Effector memory CD4-positive, alpha-beta T cell (primary cell): Measurements from ENCODE around the gene KCNE1.
"Not testable (repeated sequence)": the region's sequence is repeated elsewhere in the genome, so short reads cannot be mapped to it uniquely, and the experiment has no call there.

ENCODE experiments used
- DNase-seq, 3 donors: peaks; one replicate each; pipeline ENCODE4 v3.0.0-alpha.2; 2020
- H3K27ac ChIP-seq: 2 replicates; pipeline ENCODE4 v1.7.0; 2013; ENCODE audit warnings: mild to moderate bottlenecking, low read length, moderate library complexity; ENCODE audit not compliant: insufficient read depth, poor library complexity, severe bottlenecking
- H3K27me3 ChIP-seq: replicated peaks from 2 replicates; pipeline ENCODE4 v1.7.0; 2013; ENCODE audit warnings: mild to moderate bottlenecking, low read length; ENCODE audit not compliant: insufficient read depth, control insufficient read depth, poor library complexity, severe bottlenecking
- H3K36me3 ChIP-seq: 2 replicates; pipeline ENCODE4 v1.7.0; 2013; ENCODE audit warnings: mild to moderate bottlenecking, low read length, moderate library complexity; ENCODE audit not compliant: control insufficient read depth, insufficient read depth
- H3K4me1 ChIP-seq: 2 replicates; pipeline ENCODE4 v1.7.0; 2013; ENCODE audit warnings: low read length, mild to moderate bottlenecking; ENCODE audit not compliant: control insufficient read depth, insufficient read depth, poor library complexity, severe bottlenecking
- H3K4me3 ChIP-seq: 2 replicates; pipeline ENCODE4 v1.7.0; 2013; ENCODE audit warnings: low read length, low read depth, mild to moderate bottlenecking; ENCODE audit not compliant: insufficient read depth, poor library complexity, severe bottlenecking
- H3K9me3 ChIP-seq: 2 replicates; pipeline ENCODE4 v1.7.0; 2013; ENCODE audit warnings: mild to moderate bottlenecking, low read length, moderate library complexity; ENCODE audit not compliant: control insufficient read depth
- total RNA-seq, 3 donors: gene quantifications; one replicate each; lab custom pipeline; 2026; lab: John Stamatoyannopoulos, UW

The KCNE1 gene
- 0 to 0.58 (median 0.09) reads per million in 3 donors for total RNA-seq

DNA sequence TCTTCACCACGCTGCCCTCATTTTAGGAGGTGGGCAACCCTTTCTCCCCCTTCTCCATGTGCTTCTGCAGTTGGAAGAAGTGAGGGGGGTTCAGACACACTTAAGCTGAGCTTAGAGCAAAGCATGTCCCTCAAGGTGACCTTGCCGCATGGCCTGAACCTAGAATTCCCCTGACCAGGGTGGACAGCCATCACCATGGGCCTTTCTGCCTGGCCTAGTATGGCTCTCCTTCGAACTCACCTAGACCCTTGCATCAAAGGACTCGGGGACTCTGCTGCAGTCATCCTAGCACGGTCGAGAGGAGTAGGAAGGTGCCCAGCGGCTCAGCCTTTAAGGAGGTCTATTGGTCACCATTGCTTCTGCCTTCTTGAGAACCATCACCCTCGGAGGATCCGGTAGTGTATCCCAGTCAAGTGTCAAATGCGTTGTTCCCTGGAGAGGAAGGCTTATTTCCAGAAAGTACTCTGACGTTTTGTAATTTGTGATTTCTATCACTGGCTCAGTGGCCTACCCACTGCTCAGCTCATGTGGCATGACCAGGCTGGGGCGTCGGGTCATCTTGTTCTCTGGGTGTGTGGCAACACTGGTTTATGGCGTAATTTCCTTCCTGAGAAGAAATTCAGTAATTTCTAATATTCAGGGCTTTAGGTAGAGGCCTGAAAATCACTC, at the start of gene KCNE1:
TSS of gene KCNE1 (minus strand) at position 424 of the 669 bp plus-strand sequence. CDS start 62,576 bp downstream, outside the sequence.
- no peak for DNase-seq
- no peak within 1 kb of the TSS for H3K4me3 ChIP-seq

DNA sequence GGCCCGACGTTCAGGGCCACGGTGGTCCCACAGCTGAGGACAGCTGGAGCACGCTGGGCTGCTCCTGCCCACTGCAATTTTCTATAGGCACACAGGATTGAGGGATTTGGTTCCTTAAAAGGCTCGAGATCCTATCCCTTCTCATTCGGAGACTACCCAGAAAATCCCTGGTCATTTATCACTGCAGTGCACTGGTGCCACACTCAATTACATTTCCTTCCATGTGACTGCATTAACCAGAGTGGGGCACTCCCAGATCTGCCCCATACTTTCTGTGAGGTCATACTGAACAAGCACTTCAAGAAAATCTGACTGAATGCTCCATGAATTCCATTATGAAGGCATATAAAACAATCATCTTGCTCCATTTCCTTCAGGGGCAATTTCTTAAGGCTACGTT, 49.8 kb upstream of the KCNE1 start:
- H3K27me3 ChIP-seq: no peaks in the 10 kb centered on the region
- no peak overlapping the region for H3K27ac ChIP-seq
- no peaks in the 10 kb centered on the region for H3K9me3 ChIP-seq
- no peaks in the 10 kb centered on the region for H3K36me3 ChIP-seq
- H3K4me3 ChIP-seq: no peak overlapping the region
- no peak for DNase-seq
- no peaks in the 10 kb centered on the region for H3K4me1 ChIP-seq

More for the DNA sequence above, at the start of gene KCNE1:
- Histone ChIP-seq H3K36me3 (no peaks in the 10 kb centered on the region), H3K9me3 (no peaks in the 10 kb centered on the region), H3K27me3 (no peaks in the 10 kb centered on the region), H3K27ac (no peak within 1 kb of the TSS), H3K4me1 (no peaks in the 10 kb centered on the region)

DNA sequence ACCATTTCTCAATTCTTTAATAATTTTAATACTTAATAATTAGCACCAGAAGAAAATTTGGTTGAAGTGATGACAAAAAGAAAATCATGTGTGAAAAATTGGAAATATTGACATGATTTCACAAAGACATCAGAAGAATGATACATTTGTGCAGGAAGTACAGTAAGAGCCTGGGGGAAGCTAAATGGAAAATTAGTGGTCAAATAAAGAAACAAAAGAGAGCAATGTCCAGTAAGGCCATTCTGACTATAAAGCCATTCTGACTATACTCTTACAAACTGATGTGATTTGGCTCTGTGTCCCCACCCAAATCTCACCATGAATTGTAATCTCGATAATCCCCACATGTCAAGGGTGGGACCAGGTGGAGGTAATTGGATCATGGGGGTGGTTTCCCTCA, 48.6 kb upstream of the KCNE1 start:
- Histone ChIP-seq H3K4me1 (no peaks in the 10 kb centered on the region), H3K36me3 (no peaks in the 10 kb centered on the region), H3K9me3 (no peaks in the 10 kb centered on the region), H3K27me3 (no peaks in the 10 kb centered on the region), H3K27ac (no peak overlapping the region), H3K4me3 (no peak overlapping the region)
- no peak for DNase-seq

DNA sequence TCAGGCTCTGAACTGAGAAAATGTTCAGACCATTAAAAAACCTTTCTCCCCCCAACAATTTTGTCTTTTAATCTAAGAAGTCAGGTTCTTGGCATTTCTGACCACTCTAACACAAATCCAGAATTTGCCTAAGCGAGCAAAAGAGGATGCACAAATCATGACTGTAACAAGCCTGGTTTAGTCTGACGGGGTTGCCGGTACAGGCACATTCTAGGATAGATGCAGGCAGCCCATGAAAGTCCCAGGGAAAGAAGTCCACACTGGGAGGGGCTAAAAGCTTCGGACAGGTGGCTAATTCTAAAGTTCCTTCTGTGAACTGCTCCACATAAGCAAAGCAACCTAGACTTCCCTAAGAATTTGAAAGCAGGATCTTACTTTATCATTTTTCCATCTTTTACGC, 48.0 kb upstream of the KCNE1 start:
- no peaks in the 10 kb centered on the region for H3K27me3 ChIP-seq
- no peaks in the 10 kb centered on the region for H3K36me3 ChIP-seq
- no peak overlapping the region for H3K27ac ChIP-seq
- H3K9me3 ChIP-seq: no peaks in the 10 kb centered on the region
- no peak overlapping the region for H3K4me3 ChIP-seq
- H3K4me1 ChIP-seq: no peaks in the 10 kb centered on the region
- DNase-seq: no peak

DNA sequence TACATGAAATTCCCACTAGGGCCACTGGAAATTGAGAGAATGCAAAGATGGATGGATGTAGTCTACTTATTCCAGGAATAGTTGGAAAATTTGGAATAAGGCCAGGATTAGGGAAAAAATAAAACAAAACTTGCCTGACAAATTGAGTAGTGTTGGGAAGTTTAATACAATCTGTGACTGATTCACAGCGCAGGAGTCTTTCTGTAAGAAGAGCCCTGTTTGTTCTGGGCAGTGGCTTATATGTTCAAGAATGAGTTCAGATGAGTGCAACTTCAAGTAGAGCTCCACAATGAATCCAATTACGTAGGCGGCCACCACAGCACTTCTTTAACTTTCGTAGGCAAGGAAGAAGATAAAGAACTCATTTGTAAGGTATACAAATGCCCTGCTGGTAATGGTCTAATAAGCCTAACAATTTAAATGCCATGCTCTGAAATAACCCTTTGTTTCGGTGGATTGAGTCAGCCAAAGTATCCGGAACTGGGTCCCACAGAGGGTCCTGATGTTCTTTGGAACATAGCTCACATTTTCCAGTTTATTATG, 47.1 kb upstream of the KCNE1 start:
- no peaks in the 10 kb centered on the region for H3K36me3 ChIP-seq
- H3K4me1 ChIP-seq: no peaks in the 10 kb centered on the region
- no peaks in the 10 kb centered on the region for H3K27me3 ChIP-seq
- no peak for DNase-seq
- H3K9me3 ChIP-seq: no peaks in the 10 kb centered on the region
- no peak overlapping the region for H3K4me3 ChIP-seq
- no peak overlapping the region for H3K27ac ChIP-seq

DNA sequence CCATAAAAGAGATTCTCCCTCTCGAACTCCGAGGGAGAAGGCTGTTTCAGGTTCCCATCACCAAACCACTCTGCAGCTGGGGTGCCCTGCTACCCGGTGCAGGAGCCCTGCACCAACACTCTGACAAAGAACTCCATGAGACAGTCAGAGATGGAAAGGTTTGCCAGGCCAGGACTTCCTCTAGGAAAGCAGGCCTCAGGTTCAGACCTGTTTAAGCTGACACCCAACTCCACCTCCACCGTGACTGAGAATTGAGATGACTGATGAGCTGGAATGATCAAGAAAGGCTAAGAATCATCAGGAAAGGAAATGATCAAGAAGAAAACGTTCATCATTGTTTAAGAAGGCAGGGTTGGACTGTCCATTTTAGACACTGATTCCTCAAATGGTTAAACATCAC, 46.2 kb upstream of the KCNE1 start:
- H3K27ac ChIP-seq: no peak overlapping the region

DNA sequence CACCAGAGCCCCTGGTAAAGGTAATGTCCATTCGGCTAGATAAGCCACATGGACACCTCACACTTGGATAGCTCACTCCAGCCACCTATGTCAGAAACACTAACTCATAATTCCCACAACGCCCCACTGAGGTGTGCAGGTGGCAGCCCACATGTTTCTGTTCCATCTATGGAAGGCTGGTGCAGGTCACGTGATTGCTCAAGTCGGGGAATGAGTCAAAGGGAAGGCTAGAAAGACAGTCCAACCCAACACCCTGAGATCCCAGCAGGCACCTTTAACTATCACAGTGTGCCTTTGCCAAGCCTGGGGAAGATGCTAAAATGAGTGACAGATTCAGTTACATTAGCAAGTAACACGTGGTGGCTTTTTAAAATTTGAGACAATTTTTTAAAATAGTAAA, 45.3 kb upstream of the KCNE1 start:
- no peak for DNase-seq
- Histone ChIP-seq H3K27ac (no peak overlapping the region), H3K36me3 (no peaks in the 10 kb centered on the region), H3K4me3 (no peak overlapping the region), H3K9me3 (no peaks in the 10 kb centered on the region), H3K27me3 (no peaks in the 10 kb centered on the region), H3K4me1 (no peaks in the 10 kb centered on the region)

More for the DNA sequence above, 46.2 kb upstream of the KCNE1 start:
- Histone ChIP-seq H3K4me1 (no peaks in the 10 kb centered on the region), H3K36me3 (no peaks in the 10 kb centered on the region), H3K27me3 (no peaks in the 10 kb centered on the region), H3K4me3 (no peak overlapping the region), H3K9me3 (no peaks in the 10 kb centered on the region)
- DNase-seq: no peak

DNA sequence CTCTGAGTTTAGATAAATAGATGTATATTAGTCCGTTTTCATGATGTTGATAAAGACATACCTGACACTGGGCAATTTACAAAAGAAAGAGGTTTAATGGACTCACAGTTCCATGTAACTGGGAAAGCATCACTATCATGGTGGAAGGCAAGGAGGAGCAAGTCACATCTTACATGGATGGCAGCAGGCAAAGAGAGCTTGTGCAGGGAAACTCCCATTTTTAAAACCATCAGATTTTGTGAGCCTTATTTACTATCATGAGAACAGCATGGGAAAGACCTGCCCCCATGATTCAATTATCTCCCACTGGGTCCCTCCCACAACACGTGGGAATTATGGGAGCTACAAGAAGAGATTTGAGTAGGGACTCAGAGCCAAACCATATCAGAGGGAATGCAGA, 42.7 kb upstream of the KCNE1 start:
- not testable (repeated sequence) for H3K27me3 ChIP-seq, H3K36me3 ChIP-seq, H3K4me1 ChIP-seq, H3K9me3 ChIP-seq, H3K4me3 ChIP-seq, H3K27ac ChIP-seq, DNase-seq

DNA sequence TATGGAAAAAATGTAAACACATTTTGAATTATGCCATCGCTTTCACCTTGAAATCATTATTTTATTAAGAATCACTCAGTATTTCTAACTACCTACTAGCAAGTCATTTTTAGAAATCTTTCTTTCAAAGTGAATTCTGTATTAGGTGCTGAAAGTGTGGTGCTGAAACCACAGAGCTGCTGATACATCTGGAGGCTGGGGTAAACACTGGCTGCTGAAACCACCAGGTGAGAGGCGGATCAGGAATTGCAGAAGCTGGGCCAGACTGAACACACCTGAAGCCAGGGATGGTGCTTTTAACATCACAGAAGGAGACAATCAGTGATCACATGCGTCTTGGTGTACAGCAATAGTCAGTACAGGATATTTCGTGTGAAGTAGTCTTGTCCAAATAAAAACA, 42.2 kb upstream of the KCNE1 start:
- H3K27ac ChIP-seq: no peak overlapping the region
- H3K9me3 ChIP-seq: no peaks in the 10 kb centered on the region
- no peaks in the 10 kb centered on the region for H3K36me3 ChIP-seq
- H3K4me3 ChIP-seq: no peak overlapping the region
- H3K4me1 ChIP-seq: no peaks in the 10 kb centered on the region
- no peaks in the 10 kb centered on the region for H3K27me3 ChIP-seq
- DNase-seq: no peak

DNA sequence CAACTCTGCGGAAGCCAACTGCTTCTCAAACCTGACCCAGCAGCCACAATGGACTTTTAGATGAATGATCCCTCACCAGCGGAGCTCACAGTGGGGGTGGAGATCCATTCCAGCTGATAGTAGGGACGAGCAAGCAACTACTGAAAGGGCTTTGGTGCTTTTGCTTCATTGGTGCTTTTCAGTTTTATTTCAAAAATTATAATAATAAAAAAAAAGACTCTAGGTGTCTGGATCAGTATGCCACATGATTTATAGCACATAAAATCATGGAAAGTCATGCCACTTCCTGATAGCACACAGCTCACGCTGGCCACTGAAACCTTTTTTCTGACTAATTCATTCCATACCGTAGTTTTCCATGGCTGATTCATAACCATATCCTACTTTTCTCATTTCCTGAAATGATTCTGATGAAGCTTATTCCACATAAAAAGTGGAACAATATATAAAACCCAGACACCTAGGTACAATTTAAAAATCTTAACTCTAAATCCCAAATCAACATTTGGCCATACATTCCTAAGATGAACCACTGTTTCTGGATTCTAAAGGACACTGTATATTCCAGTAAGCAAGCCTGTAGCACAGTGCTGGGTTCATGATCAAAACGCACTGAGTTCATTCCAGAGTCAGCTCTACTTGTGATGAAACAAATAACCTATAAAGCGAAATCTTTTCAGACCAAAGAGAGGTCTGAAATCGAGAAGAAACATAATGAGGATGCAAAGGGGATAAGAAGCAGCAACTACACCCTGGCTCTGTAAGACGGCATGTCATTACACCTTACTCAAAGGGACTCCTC, 41.3 kb upstream of the KCNE1 start:
- H3K36me3 ChIP-seq: no peaks in the 10 kb centered on the region
- H3K4me1 ChIP-seq: no peaks in the 10 kb centered on the region
- no peak overlapping the region for H3K4me3 ChIP-seq
- H3K27me3 ChIP-seq: no peaks in the 10 kb centered on the region
- H3K9me3 ChIP-seq: no peaks in the 10 kb centered on the region
- no peak overlapping the region for H3K27ac ChIP-seq
- no peak for DNase-seq
